ENCODE results near the gene GRPEL1. TPM values are rescaled to one million over a fixed set of nuclear protein-coding genes. Genes with fewer than 3 reads are reported as not detected.

The GRPEL1 gene
- total and polyA plus RNA-seq, 2 of the 8 experiments (the other 6 are each of a cell fraction or from before 2014, with no cell fraction given): 13.5 to 39.9 TPM

- no peaks in the 10 kb centered on the region for H3K23me2 ChIP-seq (ENCODE audit: low read depth, low read length)
- H3K27me3 ChIP-seq (replicated peaks in 1 of 4; ENCODE audit: control insufficient read depth in 3 of 4, extremely low read depth in 1 of 4, insufficient read depth in 3 of 4, low read length in 3 of 4): peaks cover 21 to 79% (median 63%) of the 10 kb centered on the region in 4 experiments
- H3K14ac ChIP-seq (ENCODE audit: insufficient read length): no peak overlapping the region
- no peak overlapping the region for H2AK5ac ChIP-seq (ENCODE audit: low read depth, low read length)
- H2BK12ac ChIP-seq (ENCODE audit: low read depth, low read length): no peak overlapping the region
- no peak overlapping the region for H3K56ac ChIP-seq (replicated peaks; ENCODE audit: insufficient read length, low read depth, low read length)
- H3K18ac ChIP-seq (ENCODE audit: extremely low read depth, low read length): no peak overlapping the region
- H4K91ac ChIP-seq (replicated peaks; ENCODE audit: insufficient read length, low read length): no peak overlapping the region
- FAIRE-seq (no peak), DNase-seq (ENCODE audit: low read depth in 1 of 2, low spot score in 2 of 2) (no peak)
- POLR2A ChIA-PET (ENCODE audit: partially characterized antibody): no interaction called here
- H2BK20ac ChIP-seq (ENCODE audit: low read length): no peak overlapping the region
- no peak overlapping the region for H3K4me2 ChIP-seq (ENCODE audit: insufficient read depth in 1 of 2, low read depth in 2 of 2, low read length in 2 of 2)
- H3K27ac ChIP-seq (ENCODE audit: low read depth, low read length): no peak overlapping the region
- no peak overlapping the region for H4K8ac ChIP-seq (ENCODE audit: extremely low read depth, insufficient read depth, low read length)
- H2BK120ac ChIP-seq (replicated peaks; ENCODE audit: low read depth, low read length): no peak overlapping the region
- no peak overlapping the region for H4K5ac ChIP-seq (ENCODE audit: insufficient read length, low read depth, low read length)
- H2AFZ ChIP-seq (ENCODE audit: low read length): no peak overlapping the region
- H3K4ac ChIP-seq (replicated peaks; ENCODE audit: insufficient read length, low read depth, low read length): no peak overlapping the region
- no peak overlapping the region for H3K4me3 ChIP-seq (ENCODE audit: extremely low read depth in 1 of 4, insufficient read depth in 2 of 4, low read depth in 3 of 4, low read length in 4 of 4)
- H3K79me1 ChIP-seq (ENCODE audit: low read depth, low read length): no peaks in the 10 kb centered on the region
- no peak overlapping the region for H3K9ac ChIP-seq (replicated peaks in 1 of 4; ENCODE audit: extremely low read depth in 1 of 4, low read depth in 3 of 4, low read length in 3 of 4)
- no peaks in the 10 kb centered on the region for H3K79me2 ChIP-seq (ENCODE audit: control insufficient read depth in 1 of 2, insufficient read depth in 2 of 2, low read length in 2 of 2)
- CTCF ChIA-PET (ENCODE audit: partially characterized antibody): interaction anchor here (1.2 kb wide), 3 partner anchors 11 to 107 kb away, joined by 3 read pairs; partner anchors contain the start of gene TADA2B
- H3K23ac ChIP-seq (ENCODE audit: insufficient read length): no peak overlapping the region
- H3K36me3 ChIP-seq (ENCODE audit: control insufficient read depth in 2 of 4, insufficient read depth in 4 of 4, low read length in 3 of 4): no peaks in the 10 kb centered on the region
- H2BK15ac ChIP-seq (ENCODE audit: low read length): no peak overlapping the region
- no peaks in the 10 kb centered on the region for H4K20me1 ChIP-seq (replicated peaks in 1 of 2; ENCODE audit: control insufficient read depth in 1 of 2, insufficient read depth in 2 of 2, low read length in 2 of 2)
- no peaks in the 10 kb centered on the region for H3K9me3 ChIP-seq (ENCODE audit: insufficient read depth in 2 of 2, low read depth in 1 of 2, low read length in 1 of 2)
- 92% methylated on average over 10 of the region's 10 CpGs; no CpG with 5 or more reads in 1 of the 2 experiments for WGBS, 2 experiments (ENCODE audit: extremely low coverage in 1 of 2, insufficient coverage in 1 of 2, insufficient read length in 1 of 2, insufficient replicate concordance in 2 of 2, low coverage in 1 of 2, low lambda C conversion rate in 2 of 2, missing lambda C conversion rate in 1 of 2)
- H2BK5ac ChIP-seq (ENCODE audit: low read depth, low read length): no peak overlapping the region
- no peaks in the 10 kb centered on the region for H3K4me1 ChIP-seq (replicated peaks in 1 of 4; ENCODE audit: control insufficient read depth in 3 of 4, insufficient read depth in 4 of 4, low read length in 3 of 4)
- TF ChIP-seq, protein P1, sequence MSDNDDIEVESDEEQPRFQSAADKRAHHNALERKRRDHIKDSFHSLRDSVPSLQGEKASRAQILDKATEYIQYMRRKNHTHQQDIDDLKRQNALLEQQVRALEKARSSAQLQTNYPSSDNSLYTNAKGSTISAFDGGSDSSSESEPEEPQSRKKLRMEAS (IDR thresholded peaks at IDR 0.05): no peak
- TF ChIP-seq HDAC2 (IDR thresholded peaks at IDR 0.05; ENCODE audit: borderline replicate concordance in 1 of 2, low read depth in 2 of 2, low read length in 2 of 2) (no peak), CTBP2 (IDR thresholded peaks at IDR 0.05; ENCODE audit: borderline replicate concordance, insufficient read depth, insufficient read length, low read length) (no peak), GABPA (IDR thresholded peaks at IDR 0.05; ENCODE audit: borderline replicate concordance, insufficient read depth, low read length) (no peak), KDM5A (IDR thresholded peaks at IDR 0.05; ENCODE audit: low read length) (no peak), JUN (IDR thresholded peaks at IDR 0.05; ENCODE audit: low read depth, low read length) (no peak), RXRA (IDR thresholded peaks at IDR 0.05; ENCODE audit: insufficient read depth, low read depth, low read length) (no peak), SP1 (IDR thresholded peaks at IDR 0.05; ENCODE audit: low read depth, low read length) (no peak), CEBPB (IDR thresholded peaks at IDR 0.05; ENCODE audit: low read depth, low read length) (no peak), YY1 (IDR thresholded peaks at IDR 0.05; ENCODE audit: low read depth, low read length) (no peak), MAFK (IDR thresholded peaks at IDR 0.05; ENCODE audit: low read depth, low read length) (no peak), ZNF274 (IDR thresholded peaks at IDR 0.05; ENCODE audit: borderline replicate concordance, extremely low read depth, low read length) (no peak)
- TF ChIP-seq, protein P2, sequence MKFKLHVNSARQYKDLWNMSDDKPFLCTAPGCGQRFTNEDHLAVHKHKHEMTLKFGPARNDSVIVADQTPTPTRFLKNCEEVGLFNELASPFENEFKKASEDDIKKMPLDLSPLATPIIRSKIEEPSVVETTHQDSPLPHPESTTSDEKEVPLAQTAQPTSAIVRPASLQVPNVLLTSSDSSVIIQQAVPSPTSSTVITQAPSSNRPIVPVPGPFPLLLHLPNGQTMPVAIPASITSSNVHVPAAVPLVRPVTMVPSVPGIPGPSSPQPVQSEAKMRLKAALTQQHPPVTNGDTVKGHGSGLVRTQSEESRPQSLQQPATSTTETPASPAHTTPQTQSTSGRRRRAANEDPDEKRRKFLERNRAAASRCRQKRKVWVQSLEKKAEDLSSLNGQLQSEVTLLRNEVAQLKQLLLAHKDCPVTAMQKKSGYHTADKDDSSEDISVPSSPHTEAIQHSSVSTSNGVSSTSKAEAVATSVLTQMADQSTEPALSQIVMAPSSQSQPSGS (IDR thresholded peaks at IDR 0.05; ENCODE audit: low read length): no peak
These were observed 27.1 kb upstream of the GRPEL1 start for GRCh38 chr4:7094916-7095315.
